ENCODE data around the gene ARGFX. TPM values are rescaled to one million over a fixed set of nuclear protein-coding genes. Genes with fewer than 3 reads are reported as not detected.

The ARGFX gene
- total and polyA plus RNA-seq, 2 of the 13 experiments (the other 11 are each of a cell fraction or from before 2014, with no cell fraction given), result not detected

GRCh38 chr3:121531269-121531668 is 36.5 kb upstream of the ARGFX start:
- POLR2A ChIA-PET, result no interaction called here
- in situ Hi-C loops (cut with HindIII; ENCODE audit: extremely low pct_ligation_motif_present, low pct_unique_long_range_greater_than_20kb), result no loop called here
- no peak overlapping the region for H2AFZ ChIP-seq (ENCODE audit: low read length)
- TF ChIP-seq ZNF841 (CRISPR knock-in tag; IDR thresholded peaks at IDR 0.05; ENCODE audit: borderline replicate concordance), result no peak
- TF ChIP-seq NR2F6 (IDR thresholded peaks at IDR 0.05), result no peak
- TF ChIP-seq NR2F6 (CRISPR knock-in tag; IDR thresholded peaks at IDR 0.05), result no peak
- TF ChIP-seq, protein P1, sequence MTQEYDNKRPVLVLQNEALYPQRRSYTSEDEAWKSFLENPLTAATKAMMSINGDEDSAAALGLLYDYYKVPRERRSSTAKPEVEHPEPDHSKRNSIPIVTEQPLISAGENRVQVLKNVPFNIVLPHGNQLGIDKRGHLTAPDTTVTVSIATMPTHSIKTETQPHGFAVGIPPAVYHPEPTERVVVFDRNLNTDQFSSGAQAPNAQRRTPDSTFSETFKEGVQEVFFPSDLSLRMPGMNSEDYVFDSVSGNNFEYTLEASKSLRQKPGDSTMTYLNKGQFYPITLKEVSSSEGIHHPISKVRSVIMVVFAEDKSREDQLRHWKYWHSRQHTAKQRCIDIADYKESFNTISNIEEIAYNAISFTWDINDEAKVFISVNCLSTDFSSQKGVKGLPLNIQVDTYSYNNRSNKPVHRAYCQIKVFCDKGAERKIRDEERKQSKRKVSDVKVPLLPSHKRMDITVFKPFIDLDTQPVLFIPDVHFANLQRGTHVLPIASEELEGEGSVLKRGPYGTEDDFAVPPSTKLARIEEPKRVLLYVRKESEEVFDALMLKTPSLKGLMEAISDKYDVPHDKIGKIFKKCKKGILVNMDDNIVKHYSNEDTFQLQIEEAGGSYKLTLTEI (CRISPR knock-in tag; conservative IDR thresholded peaks at IDR 0.05), result no peak
- TF ChIP-seq ZNF772 (CRISPR knock-in tag; IDR thresholded peaks at IDR 0.05), result no peak
- TF ChIP-seq BCL6 (CRISPR knock-in tag; IDR thresholded peaks at IDR 0.05), result no peak
- no peak for TF ChIP-seq ZNF225 (CRISPR knock-in tag; IDR thresholded peaks at IDR 0.05)
- TF ChIP-seq, protein P2, sequence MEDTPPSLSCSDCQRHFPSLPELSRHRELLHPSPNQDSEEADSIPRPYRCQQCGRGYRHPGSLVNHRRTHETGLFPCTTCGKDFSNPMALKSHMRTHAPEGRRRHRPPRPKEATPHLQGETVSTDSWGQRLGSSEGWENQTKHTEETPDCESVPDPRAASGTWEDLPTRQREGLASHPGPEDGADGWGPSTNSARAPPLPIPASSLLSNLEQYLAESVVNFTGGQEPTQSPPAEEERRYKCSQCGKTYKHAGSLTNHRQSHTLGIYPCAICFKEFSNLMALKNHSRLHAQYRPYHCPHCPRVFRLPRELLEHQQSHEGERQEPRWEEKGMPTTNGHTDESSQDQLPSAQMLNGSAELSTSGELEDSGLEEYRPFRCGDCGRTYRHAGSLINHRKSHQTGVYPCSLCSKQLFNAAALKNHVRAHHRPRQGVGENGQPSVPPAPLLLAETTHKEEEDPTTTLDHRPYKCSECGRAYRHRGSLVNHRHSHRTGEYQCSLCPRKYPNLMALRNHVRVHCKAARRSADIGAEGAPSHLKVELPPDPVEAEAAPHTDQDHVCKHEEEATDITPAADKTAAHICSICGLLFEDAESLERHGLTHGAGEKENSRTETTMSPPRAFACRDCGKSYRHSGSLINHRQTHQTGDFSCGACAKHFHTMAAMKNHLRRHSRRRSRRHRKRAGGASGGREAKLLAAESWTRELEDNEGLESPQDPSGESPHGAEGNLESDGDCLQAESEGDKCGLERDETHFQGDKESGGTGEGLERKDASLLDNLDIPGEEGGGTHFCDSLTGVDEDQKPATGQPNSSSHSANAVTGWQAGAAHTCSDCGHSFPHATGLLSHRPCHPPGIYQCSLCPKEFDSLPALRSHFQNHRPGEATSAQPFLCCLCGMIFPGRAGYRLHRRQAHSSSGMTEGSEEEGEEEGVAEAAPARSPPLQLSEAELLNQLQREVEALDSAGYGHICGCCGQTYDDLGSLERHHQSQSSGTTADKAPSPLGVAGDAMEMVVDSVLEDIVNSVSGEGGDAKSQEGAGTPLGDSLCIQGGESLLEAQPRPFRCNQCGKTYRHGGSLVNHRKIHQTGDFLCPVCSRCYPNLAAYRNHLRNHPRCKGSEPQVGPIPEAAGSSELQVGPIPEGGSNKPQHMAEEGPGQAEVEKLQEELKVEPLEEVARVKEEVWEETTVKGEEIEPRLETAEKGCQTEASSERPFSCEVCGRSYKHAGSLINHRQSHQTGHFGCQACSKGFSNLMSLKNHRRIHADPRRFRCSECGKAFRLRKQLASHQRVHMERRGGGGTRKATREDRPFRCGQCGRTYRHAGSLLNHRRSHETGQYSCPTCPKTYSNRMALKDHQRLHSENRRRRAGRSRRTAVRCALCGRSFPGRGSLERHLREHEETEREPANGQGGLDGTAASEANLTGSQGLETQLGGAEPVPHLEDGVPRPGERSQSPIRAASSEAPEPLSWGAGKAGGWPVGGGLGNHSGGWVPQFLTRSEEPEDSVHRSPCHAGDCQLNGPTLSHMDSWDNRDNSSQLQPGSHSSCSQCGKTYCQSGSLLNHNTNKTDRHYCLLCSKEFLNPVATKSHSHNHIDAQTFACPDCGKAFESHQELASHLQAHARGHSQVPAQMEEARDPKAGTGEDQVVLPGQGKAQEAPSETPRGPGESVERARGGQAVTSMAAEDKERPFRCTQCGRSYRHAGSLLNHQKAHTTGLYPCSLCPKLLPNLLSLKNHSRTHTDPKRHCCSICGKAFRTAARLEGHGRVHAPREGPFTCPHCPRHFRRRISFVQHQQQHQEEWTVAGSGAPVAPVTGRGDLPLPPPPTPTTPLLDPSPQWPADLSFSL (CRISPR knock-in tag; IDR thresholded peaks at IDR 0.05), result no peak
- no peak for TF ChIP-seq ZGPAT (CRISPR knock-in tag; IDR thresholded peaks at IDR 0.05)
- no peak for TF ChIP-seq CENPT (CRISPR knock-in tag; IDR thresholded peaks at IDR 0.05; ENCODE audit: low read depth)
- no peak for TF ChIP-seq ZNF33A (CRISPR knock-in tag; IDR thresholded peaks at IDR 0.05; ENCODE audit: borderline replicate concordance)
- TF ChIP-seq AGO2 (optimal IDR thresholded peaks at IDR 0.05; ENCODE audit: low read depth, low read length), result no peak
- TF ChIP-seq, protein P3, sequence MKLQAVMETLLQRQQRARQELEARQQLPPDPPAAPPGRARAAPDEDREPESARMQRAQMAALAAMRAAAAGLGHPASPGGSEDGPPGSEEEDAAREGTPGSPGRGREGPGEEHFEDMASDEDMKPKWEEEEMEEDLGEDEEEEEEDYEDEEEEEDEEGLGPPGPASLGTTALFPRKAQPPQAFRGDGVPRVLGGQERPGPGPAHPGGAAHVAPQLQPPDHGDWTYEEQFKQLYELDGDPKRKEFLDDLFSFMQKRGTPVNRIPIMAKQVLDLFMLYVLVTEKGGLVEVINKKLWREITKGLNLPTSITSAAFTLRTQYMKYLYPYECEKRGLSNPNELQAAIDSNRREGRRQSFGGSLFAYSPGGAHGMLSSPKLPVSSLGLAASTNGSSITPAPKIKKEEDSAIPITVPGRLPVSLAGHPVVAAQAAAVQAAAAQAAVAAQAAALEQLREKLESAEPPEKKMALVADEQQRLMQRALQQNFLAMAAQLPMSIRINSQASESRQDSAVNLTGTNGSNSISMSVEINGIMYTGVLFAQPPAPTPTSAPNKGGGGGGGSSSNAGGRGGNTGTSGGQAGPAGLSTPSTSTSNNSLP (IDR thresholded peaks at IDR 0.05; ENCODE audit: low read depth, low read length), result no peak
- no peak for TF ChIP-seq NCOA2 (CRISPR knock-in tag; IDR thresholded peaks at IDR 0.05)
- no peak for TF ChIP-seq MAFK (conservative IDR thresholded peaks at IDR 0.05 in 1 of 2, IDR thresholded peaks at IDR 0.05 in 1 of 2; ENCODE audit: low read length in 2 of 2)

More at GRCh38 chr3:121531269-121531668, 36.5 kb upstream of the ARGFX start:
- Histone ChIP-seq H3K4me3 (replicated peaks in 1 of 3; ENCODE audit: insufficient read depth in 1 of 3, low read depth in 2 of 3, low read length in 3 of 3) (no peak overlapping the region), H3K27me3 (ENCODE audit: control insufficient read depth in 1 of 2, insufficient read depth in 2 of 2, low read length in 2 of 2) (no peaks in the 10 kb centered on the region), H3K9ac (ENCODE audit: insufficient read depth, low read depth, low read length) (no peak overlapping the region), H3K4me2 (ENCODE audit: low read depth, low read length) (no peak overlapping the region), H3K9me3 (ENCODE audit: low read length) (no peaks in the 10 kb centered on the region), H4K20me1 (ENCODE audit: insufficient read depth, low read length) (no peaks in the 10 kb centered on the region), H3K27ac (ENCODE audit: extremely low read length, insufficient read depth, low read length) (no peak overlapping the region), H3K4me1 (ENCODE audit: insufficient read depth, low read length) (no peaks in the 10 kb centered on the region), H3K36me3 (replicated peaks in 1 of 2; ENCODE audit: control insufficient read depth in 1 of 2, insufficient read depth in 2 of 2, low read length in 2 of 2) (peaks cover 5 to 22% of the 10 kb centered on the region in 2 experiments), H3K79me2 (ENCODE audit: insufficient read depth, low read length) (no peaks in the 10 kb centered on the region)
- DNase-seq (ENCODE audit: low spot score) (no peak), ATAC-seq (no peak), FAIRE-seq (no peak)
- intact Hi-C loops (cut with micrococcal nuclease; ENCODE audit: unreplicated experiment), result no loop called here
- CTCF ChIA-PET (ENCODE audit: low intra/inter-chr PET ratio, low total read pairs), result no interaction called here
- BruUV-seq (replicated peaks), result no TSS peak

Data from HepG2 (cell line).